Natural killer cell (primary cell): ENCODE data around the gene FBLIM1. TPM values are rescaled to one million over a fixed set of nuclear protein-coding genes. Genes with fewer than 3 reads are reported as not detected.

ENCODE experiments used
- ATAC-seq, 3 donors: fragments of 150-1000 bp in 2 of 3; fragments of 200-7000 bp in 1 of 3; cut with Tn5 transposase; 1 replicate in 1 of 3; 2 replicates in 2 of 3; pipeline ENCODE4 v1.10.0; 2021; ENCODE audit warnings: mild to moderate bottlenecking in 2 of 3, moderate library complexity in 2 of 3
- DNase-seq, 2 donors: peaks; one replicate each; pipeline versions ENCODE4 v3.0.0 to v3.0.0-alpha.2; 2013 to 2021; ENCODE audit warnings: mixed read lengths in 1 of 2
- H3K27ac ChIP-seq: one replicate; pipeline ENCODE4 v1.5.1; 2013; ENCODE audit warnings: mild to moderate bottlenecking, low read length
- H3K27me3 ChIP-seq: one replicate; pipeline ENCODE4 v1.6.1; 2013; ENCODE audit warnings: low read length; ENCODE audit not compliant: control insufficient read depth, insufficient read depth
- H3K36me3 ChIP-seq: one replicate; pipeline ENCODE4 v1.6.1; 2013; ENCODE audit warnings: low read length; ENCODE audit not compliant: control insufficient read depth, insufficient read depth
- H3K4me1 ChIP-seq: one replicate; pipeline ENCODE4 v1.6.1; 2013; ENCODE audit warnings: low read length; ENCODE audit not compliant: control insufficient read depth, insufficient read depth
- H3K4me3 ChIP-seq: one replicate; pipeline ENCODE4 v1.5.1; 2013; ENCODE audit warnings: low read length
- H3K9me3 ChIP-seq: one replicate; pipeline ENCODE4 v1.6.1; 2013; ENCODE audit warnings: low read length; ENCODE audit not compliant: control insufficient read depth, insufficient read depth
- H3K27ac Mint-ChIP-seq, 2 donors: one replicate each; pipeline ENCODE4 v1.8.0; 2022; ENCODE audit warnings: mild to moderate bottlenecking in 2 of 2, mixed read lengths in 2 of 2, moderate library complexity in 1 of 2
- H3K27me3 Mint-ChIP-seq, 2 donors: one replicate each; pipeline ENCODE4 v1.8.0; 2022; ENCODE audit warnings: low read depth in 2 of 2, mixed read lengths in 2 of 2
- H3K36me3 Mint-ChIP-seq: one replicate; pipeline ENCODE4 v1.8.0; 2022; ENCODE audit warnings: mixed read lengths
- H3K4me1 Mint-ChIP-seq, 2 donors: one replicate each; pipeline ENCODE4 v1.8.0; 2022; ENCODE audit warnings: mixed read lengths in 2 of 2
- H3K4me3 Mint-ChIP-seq: one replicate; pipeline ENCODE4 v1.8.0; 2022; ENCODE audit warnings: mild to moderate bottlenecking, moderate library complexity, mixed read lengths
- H3K9me3 Mint-ChIP-seq, 2 donors: one replicate each; pipeline ENCODE4 v1.8.0; 2022; ENCODE audit warnings: mixed read lengths in 2 of 2
- CTCF ChIP-seq: fragments of 200-600 bp; IDR thresholded peaks from one replicate; pipeline ENCODE4 v1.8.0; 2022; ENCODE audit warnings: antibody characterized with exemption
- WGBS: methylation state at CpG from one replicate; pipeline ENCODE4 v1.1.7; 2013; ENCODE audit warnings: missing lambda C conversion rate; ENCODE audit not compliant: insufficient coverage; 5-methylcytosine and 5-hydroxymethylcytosine counted together
- intact Hi-C: fragments of 100-400 bp; cut with micrococcal nuclease; formaldehyde crosslinking; loops from one replicate; pipeline ENCODE4 v1.14.2; 2022
- total RNA-seq, 4 donors: library from RNA; stranded (reverse); fragments of 120-200 nt in 1 of 4; gene quantifications; one replicate each; pipeline versions ENCODE4 v1.2.3 to v1.2.4, GENCODE V29; 2013 to 2022

Gene FBLIM1
- total RNA-seq, 3 donors from 2014 or later (not counting 1 experiment from before 2014, with no cell fraction given): 0.39 TPM; not detected in 2

GRCh38 chr1:15756143-15757015 lies 2.2 kb upstream of the FBLIM1 start:
- Histone ChIP-seq H3K27me3 (peaks cover 28% of the 10 kb centered on the region), H3K4me3 (no peak overlapping the region), H3K9me3 (no peaks in the 10 kb centered on the region), H3K36me3 (no peaks in the 10 kb centered on the region), H3K27ac (no peak overlapping the region), H3K4me1 (peaks cover 10% of the 10 kb centered on the region)
- no peaks in the 10 kb centered on the region for H3K9me3 Mint-ChIP-seq
- no peak overlapping the region for H3K27ac Mint-ChIP-seq
- H3K27me3 Mint-ChIP-seq: peaks cover 17 to 40% of the 10 kb centered on the region in 2 donors
- no peak for TF ChIP-seq CTCF
- 24% methylated on average over 21 of the region's 21 CpGs for WGBS
- peaks cover 0 to 5% of the 10 kb centered on the region in 2 donors for H3K4me1 Mint-ChIP-seq
- no peak for ATAC-seq
- intact Hi-C loops: no loop called here
- H3K36me3 Mint-ChIP-seq: no peaks in the 10 kb centered on the region
- DNase-seq: peak in 1 of 2 donors; percentile 27
- H3K4me3 Mint-ChIP-seq: no peak overlapping the region

GRCh38 chr1:15757016-15757543 lies 1.5 kb upstream of the FBLIM1 start:
- H3K27ac ChIP-seq: no peak overlapping the region
- DNase-seq (peak in 1 of 2 donors; percentile 19), ATAC-seq (no peak)
- H3K4me3 ChIP-seq: no peak overlapping the region
- Mint-ChIP-seq H3K4me1 (peaks cover 0 to 5% of the 10 kb centered on the region in 2 donors), H3K27ac (no peak overlapping the region), H3K4me3 (no peak overlapping the region), H3K36me3 (no peaks in the 10 kb centered on the region), H3K27me3 (peaks cover 23 to 43% of the 10 kb centered on the region in 2 donors), H3K9me3 (no peaks in the 10 kb centered on the region)
- peaks cover 28% of the 10 kb centered on the region for H3K27me3 ChIP-seq
- H3K9me3 ChIP-seq: no peaks in the 10 kb centered on the region
- intact Hi-C loops: no loop called here
- H3K36me3 ChIP-seq: no peaks in the 10 kb centered on the region
- WGBS: 60% methylated on average over 9 of the region's 9 CpGs
- no peak for TF ChIP-seq CTCF
- H3K4me1 ChIP-seq: peaks cover 10% of the 10 kb centered on the region

GRCh38 chr1:15757575-15758342 lies 836 bp upstream of the FBLIM1 start:
- Mint-ChIP-seq H3K9me3 (no peaks in the 10 kb centered on the region), H3K4me1 (peaks cover 0 to 5% of the 10 kb centered on the region in 2 donors), H3K27me3 (peaks cover 27 to 43% of the 10 kb centered on the region in 2 donors), H3K36me3 (no peaks in the 10 kb centered on the region), H3K4me3 (peak overlapping the region; percentile 40), H3K27ac (no peak overlapping the region)
- Histone ChIP-seq H3K4me1 (peaks cover 10% of the 10 kb centered on the region), H3K36me3 (no peaks in the 10 kb centered on the region), H3K27me3 (peaks cover 28% of the 10 kb centered on the region), H3K4me3 (no peak overlapping the region), H3K27ac (no peak overlapping the region), H3K9me3 (no peaks in the 10 kb centered on the region)
- ATAC-seq (no peak), DNase-seq (no peak)
- WGBS: 15% methylated on average over 24 of the region's 24 CpGs
- no peak for TF ChIP-seq CTCF
- intact Hi-C loops: no loop called here
